Caki2 (cell line): ENCODE data around the gene PHIP. TPM values are rescaled to one million over a fixed set of nuclear protein-coding genes. Genes with fewer than 3 reads are reported as not detected.

ENCODE experiments used
- DNase-seq: peaks from one replicate; pipeline ENCODE4 v3.0.0-alpha.2; 2015; ENCODE audit warnings: low read depth
- in situ Hi-C: cut with HindIII; loops from 2 replicates; pipeline ENCODE4 v1.10.0; 2016; ENCODE audit warnings: low sequenced_read_pairs, low pct_unique_long_range_greater_than_20kb, mixed read lengths
- total RNA-seq: library from RNA; depleted of rRNA; stranded (reverse); fragments of >200 nt; shearing (Covaris generic); gene quantifications from 2 replicates; pipeline ENCODE4 v1.2.3, GENCODE V29; 2014; ENCODE audit warnings: low replicate concordance

The PHIP gene
- total RNA-seq, 1 experiment from 2014 or later, result 6.5 TPM

- in situ Hi-C loops, result no loop called here
- DNase-seq, result no peak
Observed at GRCh38 chr6:79031821-79032590, 46.0 kb downstream of the PHIP start.

DNA sequence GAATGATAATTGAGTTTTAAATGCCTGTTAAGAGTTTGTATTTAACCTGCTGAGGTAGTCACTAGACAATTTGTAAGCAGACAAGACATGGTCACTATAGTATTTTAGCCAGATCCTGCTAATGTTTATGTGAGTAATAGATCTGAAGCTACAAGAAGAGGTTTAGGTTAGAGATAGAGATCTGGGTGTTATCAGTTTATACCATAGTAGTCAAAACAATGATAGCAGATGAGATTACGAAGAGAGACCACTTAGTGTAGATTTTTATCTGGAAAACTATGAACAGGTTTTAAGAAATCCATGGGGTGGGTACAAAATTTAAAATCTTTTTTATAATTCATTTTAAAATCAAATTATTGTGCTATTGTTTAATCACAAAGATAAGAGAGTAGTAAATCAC is 47.5 kb downstream of the PHIP start:
- no peak for DNase-seq
- in situ Hi-C loops, result no loop called here

DNA sequence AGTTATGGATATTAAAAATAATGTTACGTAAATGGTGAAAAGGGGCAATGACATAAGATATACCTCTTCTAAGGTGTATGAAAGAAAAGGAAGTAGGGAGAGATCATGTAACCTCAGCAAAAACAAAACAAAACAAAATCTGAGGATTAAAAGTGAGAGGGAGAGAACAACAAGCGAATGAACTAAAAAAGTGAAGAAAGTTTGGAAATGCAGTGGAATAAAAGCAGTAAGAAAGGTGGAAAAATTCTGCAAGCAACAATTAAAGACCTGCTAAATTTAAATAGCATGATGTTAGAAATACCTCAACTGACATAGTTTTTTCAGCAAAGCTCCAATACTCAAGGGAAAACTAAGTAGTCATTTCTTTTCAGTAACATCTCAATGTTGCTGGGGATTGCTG is 48.0 kb downstream of the PHIP start:
- in situ Hi-C loops, result no loop called here
- no peak for DNase-seq

GRCh38 chr6:79028641-79029314 is 49.3 kb downstream of the PHIP start:
- in situ Hi-C loops, result no loop called here
- DNase-seq, result no peak

- in situ Hi-C loops, result no loop called here
Observed at GRCh38 chr6:79011940-79012339, 66.1 kb downstream of the PHIP start.

DNA sequence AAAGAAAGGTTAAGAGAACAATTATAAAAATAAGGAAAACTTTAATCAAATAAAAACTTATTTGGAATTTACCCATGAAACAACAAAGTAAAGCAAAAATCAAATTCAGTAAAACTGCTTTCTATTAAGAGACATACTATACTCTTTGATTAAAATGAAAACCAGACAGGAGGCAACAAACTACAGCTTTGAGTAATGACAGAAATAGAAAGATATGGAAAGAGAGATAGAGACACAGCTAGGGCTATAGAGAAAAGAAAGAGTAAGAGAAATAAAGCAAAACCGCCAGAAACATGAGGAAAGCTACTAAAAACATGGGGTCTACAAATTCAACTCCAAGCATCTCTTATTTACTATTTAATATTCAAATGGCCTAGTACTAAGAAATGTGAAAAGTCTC is 67.6 kb downstream of the PHIP start:
- DNase-seq, result no peak
- in situ Hi-C loops, result no loop called here

More at GRCh38 chr6:79011940-79012339, 66.1 kb downstream of the PHIP start:
- DNase-seq, result no peak

DNA sequence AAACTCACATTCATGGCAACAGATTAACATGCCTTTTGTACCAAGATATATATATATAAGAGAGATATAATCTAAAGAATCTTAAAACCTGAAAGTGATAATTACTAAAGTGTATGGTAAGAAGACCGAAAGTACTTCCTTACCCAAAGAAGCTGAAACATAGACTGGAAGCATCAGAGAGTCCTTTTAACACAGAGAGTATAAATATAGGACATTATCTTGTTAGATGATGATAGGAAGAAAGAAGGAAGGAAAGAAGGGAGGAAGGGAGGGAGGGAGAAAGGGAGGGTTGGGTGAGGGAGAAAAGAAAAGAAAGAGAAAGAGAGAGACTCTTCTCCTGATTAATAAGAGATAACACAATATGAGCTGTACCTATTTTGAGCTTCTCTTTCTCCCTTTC is 68.2 kb downstream of the PHIP start:
- in situ Hi-C loops, result no loop called here

DNA sequence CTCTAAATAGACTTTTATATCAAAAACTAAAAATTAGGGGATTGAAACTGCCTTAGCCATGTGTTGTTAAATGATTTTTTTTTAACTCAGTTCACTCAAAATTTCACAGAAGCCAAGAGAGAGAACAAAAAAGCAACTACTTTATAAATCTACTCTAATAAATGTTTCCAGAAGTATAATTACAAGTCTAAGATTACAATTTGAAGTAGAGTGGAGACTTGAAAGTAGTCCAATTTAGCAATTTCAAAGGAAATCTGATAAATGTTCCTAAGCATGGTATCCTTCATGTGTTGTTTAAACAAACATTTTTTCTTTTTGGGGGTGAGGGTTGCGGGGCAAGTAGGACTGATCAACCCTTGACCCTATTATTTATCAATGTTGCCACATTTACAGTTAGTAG is 72.6 kb downstream of the PHIP start:
- no peak for DNase-seq
- in situ Hi-C loops, result no loop called here

More for the DNA sequence above, 68.2 kb downstream of the PHIP start:
- DNase-seq, result no peak

DNA sequence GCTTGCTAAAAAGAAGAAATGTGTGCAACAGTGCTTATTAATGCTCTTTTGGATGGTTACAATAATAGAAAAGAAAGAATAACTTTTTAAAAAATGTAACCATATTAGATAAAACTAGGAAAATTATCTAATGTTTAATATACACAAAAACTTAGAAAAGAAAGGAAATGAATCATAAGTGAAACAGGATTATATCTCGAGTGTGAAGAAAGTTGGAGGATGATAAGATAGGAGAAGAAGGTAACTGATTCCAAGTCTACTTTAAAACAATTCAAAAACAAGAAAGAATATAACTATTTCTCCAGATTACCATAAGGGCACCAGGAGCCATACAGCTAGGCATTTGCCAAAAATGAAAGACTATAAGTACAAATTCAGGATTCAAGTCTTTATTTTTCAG is 73.0 kb downstream of the PHIP start:
- DNase-seq, result no peak
- in situ Hi-C loops, result no loop called here

GRCh38 chr6:79004239-79004638 is 73.8 kb downstream of the PHIP start:
- in situ Hi-C loops, result no loop called here
- no peak for DNase-seq

GRCh38 chr6:79001415-79001814 is 76.6 kb downstream of the PHIP start:
- in situ Hi-C loops, result no loop called here
- no peak for DNase-seq

DNA sequence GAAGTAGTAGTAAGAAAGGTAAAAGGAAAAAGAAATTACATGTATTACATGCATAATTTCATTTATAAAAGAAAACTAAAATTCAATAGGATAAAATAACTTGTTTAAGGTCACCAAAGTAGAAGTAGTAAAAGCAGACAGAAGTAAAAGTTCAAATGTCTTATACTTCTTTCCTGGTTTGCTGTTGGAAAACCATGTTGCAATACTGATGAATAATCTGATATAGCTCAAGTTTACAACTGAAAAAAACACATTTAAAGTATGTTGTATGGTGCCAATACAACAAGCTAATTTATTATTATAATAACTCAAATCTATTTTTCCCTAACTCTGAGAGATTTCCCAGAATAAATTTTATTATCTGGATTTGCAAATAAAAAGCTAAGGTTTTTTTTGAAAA is 78.3 kb downstream of the PHIP start:
- no peak for DNase-seq
- in situ Hi-C loops, result no loop called here

DNA sequence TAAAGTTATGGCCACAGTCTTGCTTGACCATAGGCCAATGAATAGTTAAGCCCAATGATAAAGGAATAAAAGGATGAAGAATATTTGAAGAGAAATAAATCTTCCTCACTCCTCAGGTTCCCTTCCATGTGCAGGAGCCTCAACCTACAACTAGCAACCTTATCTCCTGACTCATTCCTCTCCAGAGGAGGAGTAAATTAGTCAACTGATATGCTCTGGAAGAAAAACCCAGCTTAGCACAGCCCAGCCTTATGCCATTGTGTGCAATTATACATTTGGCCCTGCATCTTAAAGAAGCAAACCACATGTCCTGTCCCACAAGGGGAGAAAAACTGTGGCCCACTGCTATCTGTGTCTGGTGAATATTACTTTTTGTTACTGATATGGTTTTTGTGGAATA is 82.1 kb downstream of the PHIP start:
- in situ Hi-C loops, result no loop called here
- no peak for DNase-seq

DNA sequence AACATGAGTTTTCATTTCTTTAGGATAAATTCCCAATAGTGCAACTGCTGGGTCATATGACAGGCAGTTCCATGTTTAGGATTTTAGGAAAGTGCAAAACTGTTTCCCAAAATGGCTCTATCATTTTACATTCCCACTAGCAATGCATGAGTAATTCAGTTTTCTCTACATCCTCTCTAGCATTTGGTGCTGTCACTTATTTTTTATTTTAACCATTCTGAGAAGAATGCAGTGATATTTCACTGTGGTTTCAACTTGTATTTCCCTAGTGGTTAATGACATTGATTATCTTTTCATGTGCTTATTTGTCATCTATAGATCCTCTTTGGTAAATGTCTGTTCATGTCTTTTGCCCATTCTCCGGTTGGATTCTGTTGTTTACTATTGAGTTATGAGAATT is 82.7 kb downstream of the PHIP start:
- DNase-seq, result no peak
- in situ Hi-C loops, result no loop called here

DNA sequence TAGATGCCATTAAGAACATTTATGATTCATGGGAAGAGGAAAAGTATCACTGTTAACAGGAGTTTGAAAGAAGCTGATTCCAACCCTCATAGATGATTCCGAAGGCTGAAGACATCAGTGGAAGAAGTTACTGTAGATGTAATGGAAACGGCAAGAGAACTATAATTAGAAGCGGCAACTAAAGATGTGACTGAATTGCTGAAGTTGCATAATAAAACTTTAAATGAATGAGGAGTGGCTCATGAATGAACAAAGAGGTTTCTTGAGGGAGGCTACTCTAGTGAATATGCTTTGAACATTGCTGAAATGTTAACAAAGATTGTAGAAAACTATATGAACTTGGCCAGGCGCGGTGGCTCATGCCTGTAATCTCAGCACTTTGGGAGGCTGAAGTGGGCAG is 84.1 kb downstream of the PHIP start:
- no peak for DNase-seq
- in situ Hi-C loops, result no loop called here

DNA sequence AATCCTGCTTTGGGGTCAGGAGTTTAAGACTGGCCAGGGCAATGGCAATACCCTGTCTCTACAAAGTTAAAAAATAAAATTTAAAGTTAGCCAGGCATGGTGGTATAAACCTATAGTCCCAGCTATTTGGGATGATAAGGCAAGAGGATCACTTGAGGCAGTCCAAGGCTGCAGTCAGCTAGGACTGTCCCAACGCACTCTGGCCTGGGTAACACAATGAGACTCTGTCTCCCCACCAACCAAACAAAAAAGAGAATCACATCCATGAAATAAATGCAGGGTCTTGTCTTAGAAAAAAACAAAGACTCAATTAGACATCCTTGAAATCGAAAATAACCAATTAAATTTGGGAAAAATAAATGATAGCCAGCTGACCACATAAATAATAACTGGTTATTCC is 88.9 kb downstream of the PHIP start:
- no peak for DNase-seq
- in situ Hi-C loops, result no loop called here

DNA sequence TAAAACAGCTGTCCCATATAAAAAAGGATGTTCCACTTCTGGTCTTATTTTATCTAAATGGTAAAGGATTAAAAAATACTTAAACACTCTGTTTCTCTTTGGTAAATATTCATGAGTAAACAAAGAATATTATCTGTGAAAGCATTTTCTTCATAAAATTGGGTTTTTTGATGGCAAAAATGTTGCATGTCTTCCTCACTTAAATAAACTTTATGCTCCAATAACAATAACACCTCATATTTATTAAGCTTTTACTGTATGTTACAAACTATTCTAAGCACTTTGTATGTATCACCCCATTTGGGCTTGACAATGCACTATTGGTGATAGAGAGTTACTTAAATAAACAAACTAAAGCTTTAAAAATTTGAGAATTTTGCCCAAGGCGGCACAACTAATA is 91.9 kb downstream of the PHIP start:
- in situ Hi-C loops, result no loop called here
- no peak for DNase-seq

DNA sequence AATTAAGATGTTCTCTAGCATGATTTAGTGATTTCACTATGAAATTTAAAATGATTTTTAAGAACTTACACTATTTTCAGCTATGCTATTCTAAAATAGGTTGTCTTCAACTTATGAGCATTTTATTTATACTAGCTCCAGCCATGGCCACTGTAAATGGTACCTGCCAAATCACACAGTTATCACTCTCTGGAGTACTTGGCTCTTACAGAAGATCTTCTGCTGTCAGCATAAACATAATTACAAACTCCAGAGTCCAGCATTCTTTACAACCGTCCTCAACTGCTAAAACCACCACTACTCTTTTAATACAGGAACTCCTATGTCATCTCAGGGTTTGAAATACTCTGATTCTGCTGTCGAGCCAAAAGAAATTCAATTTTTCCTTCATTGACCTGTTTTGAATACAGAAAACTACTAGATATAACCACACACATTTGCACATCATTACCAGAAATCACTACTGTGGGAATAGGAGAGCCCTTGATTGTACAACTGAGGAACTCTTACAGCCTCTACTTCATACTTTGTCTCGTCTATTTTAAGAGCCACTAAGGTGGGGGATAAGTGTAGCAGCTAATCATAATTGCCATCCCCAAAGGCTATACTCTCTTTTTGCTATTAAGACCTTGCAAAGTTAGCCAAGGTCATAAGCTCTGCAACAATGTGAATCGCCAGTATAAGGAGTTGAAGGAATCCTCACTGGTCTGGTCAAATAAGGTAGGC is 93.7 kb downstream of the PHIP start:
- DNase-seq, result no peak
- in situ Hi-C loops, result no loop called here

DNA sequence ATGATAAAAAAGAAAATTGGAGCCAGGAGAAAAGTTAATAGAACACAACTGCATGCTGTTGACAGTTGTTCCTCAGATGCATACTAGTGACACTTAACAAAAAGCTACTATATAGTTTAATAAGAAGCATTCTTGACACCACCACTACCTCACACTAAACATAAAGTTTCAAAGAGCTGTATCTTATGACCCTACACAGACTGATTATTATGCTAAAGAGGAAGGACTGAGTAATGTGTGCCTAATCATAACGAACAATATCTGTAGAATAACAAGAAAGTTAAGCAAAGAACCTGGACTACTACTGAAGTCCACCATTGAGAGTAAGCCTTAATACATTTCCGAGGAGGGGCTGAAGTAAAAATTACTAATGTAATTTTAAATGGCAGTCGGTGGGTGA is 110.9 kb downstream of the PHIP start:
- in situ Hi-C loops, result no loop called here
- no peak for DNase-seq
